Activated T-cell treated with anti-CD3 and anti-CD28 coated beads for 4 hours (primary cell): Measurements from ENCODE around the gene C16orf92.

Source experiments
- DNase-seq: peaks from one replicate; pipeline ENCODE4 v3.0.0-alpha.2; 2020

Gene C16orf92

DNA sequence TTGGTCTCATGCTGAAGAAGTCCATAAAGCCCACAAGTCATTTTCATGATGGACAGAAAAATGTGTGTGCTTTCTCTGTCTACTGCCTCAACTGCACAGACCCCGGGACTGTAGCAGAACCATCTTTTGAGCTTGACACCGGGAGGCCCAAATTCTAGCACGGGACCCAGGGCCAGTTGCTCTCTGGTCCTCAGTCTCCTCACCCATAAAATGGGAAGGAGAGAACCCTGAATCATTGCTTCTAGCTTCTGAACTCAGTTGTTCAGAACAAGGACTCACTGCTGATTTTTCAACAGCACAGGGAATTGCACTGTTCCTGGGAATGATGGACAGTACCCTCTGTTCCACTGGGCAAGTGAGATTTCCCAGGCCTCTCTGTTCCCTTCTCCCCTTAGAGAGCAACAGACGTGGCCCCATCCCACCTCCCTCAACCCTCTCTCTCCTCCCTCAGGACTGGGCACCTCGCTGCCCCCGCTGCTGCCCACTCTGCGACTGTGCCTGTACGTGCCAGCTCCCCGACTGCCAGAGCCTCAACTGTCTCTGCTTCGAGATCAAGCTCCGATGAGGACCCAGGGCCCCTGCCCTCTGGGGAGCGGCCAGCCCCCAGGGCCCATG, 40.4 kb downstream of the C16orf92 start:
- no peak for DNase-seq

DNA sequence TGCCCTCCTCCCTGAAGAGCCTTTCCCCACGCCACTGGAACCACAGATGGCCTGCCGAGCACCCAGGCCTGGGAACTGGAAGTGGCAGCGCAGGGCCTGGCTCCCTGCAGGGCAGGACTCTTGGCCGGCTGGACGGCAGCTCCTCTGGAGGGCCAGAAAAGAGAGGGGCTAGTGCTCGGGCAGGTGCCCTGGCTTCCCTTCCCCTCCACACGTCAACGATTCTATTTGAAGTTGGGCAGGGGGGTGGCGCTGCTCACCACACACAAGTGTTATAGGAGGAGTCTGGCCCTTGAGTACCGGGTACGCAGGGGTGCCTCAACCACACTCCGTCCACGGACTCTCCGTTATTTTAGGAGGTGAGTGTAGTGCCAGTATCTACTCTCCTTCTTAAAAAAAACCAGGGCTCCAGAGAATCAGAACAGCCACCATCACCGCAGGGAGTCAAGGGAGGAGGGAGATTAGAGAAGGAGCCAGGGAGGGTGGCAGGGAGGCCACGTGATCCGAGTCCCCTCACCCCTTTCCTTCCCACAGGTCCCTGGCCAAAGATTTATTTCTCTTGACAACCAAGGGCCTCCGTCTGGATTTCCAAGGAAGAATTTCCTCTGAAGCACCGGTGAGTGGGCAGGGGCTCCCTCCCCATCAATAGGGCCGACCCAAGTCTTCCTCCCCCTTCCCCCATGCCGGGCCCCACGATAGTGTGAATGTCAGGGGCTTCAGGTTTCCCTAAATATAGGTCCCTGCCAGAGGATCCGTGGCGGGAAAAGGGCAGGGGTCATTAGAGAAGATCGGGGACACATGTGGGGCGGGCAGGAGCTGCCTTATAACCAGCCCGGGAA, 41.1 kb downstream of the C16orf92 start:
- peak; percentile 62 for DNase-seq

DNA sequence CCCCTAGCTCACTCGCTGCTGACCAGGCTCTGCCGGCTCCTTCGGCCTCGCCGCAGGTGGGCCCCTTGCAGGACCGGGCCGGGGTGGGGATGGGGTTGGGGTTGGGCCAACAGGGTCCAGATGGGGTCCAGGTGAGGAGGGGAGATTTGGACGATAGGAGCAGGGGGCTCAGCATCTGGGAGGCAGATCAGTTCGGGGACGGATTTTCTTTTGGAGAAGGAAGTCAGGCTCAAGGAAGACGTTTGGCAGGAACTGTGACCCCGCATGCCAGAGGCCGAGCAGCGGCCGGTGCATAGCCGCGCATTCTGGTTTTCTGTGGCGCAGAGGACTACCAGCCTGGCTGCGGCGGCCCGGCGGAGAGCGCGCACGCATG, 41.7 kb downstream of the C16orf92 start:
- DNase-seq: no peak

DNA sequence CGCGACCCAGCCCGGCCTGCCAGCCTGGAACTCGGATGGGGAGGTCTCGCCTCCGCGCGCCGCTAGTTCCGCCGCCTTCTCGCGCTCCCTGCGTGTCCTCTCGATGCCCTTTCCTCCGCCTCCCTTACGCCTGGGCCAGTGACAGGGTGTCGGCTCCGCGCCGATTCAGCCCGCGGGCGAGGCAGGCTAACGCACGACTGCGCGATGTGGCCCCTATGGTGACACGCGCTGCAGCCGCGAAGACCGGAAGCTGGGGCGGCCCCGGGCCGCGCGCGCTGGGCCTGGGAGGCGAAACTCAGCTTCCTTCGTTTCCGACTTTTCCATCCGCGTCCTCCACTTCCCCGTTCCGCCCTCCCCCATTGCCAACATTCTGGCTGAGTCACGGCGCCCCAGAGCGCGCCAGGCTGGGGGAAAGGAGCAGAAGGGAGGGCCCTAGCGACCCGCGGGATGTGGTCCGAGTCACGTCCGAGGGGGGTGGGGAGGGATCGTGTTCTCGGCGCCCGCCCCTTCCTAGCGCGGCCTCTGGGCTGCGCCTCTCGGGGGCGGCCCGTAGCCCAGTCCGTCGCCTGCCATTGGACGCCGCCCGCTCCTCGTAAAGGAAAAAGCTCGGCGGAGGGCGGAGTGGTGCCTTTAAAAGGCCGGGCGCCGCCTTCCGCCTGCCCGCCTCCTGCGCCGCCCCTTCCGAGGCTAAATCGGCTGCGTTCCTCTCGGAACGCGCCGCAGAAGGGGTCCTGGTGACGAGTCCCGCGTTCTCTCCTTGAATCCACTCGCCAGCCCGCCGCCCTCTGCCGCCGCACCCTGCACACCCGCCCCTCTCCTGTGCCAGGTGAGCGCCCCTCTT, 42.3 kb downstream of the C16orf92 start, which contains the start of gene ALDOA:
TSS of gene ALDOA (plus strand) at position 659 of the 841 bp plus-strand sequence. CDS start 1,138 bp downstream, outside the sequence.
- peak; percentile 91 for DNase-seq

DNA sequence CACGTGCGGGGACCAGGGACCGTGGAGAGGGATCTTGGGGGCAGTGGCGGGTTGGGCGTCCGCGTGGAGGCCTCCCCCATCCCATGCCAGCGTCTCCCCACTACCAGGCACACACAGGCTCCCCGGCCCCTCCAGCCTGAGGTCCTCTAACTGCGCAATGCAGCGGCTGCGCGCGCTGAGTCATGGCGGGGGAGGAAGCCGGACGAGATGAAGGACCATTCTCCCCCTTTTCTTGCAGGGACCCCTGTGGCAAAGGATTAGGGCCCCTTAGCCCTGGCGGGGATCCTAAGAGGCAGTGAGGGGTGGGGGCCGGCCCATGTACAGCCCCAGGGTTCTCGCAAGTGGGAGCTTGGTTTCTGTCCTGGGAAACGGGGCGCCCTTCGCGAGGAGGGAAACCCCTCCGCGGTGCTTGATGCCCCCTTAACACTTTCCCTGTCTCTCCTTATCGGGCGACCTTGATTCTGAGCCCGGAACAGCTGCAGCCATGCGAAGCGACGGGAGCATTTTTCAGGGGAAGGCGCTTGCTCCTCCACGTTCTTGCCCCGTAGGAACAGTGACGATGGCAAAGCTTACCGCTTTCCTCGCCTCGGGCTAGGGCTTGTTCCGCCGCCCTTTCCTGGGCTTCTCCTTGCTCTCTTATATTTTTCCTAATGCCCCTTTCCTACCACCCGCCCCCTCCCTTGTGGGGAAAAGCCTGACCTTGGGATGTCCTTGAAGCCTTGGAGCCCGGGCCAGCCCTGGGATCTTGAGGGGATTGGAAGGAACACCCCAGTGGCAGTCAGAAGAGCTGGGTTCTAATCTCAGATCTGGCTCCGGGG, 43.2 kb downstream of the C16orf92 start:
- no peak for DNase-seq

DNA sequence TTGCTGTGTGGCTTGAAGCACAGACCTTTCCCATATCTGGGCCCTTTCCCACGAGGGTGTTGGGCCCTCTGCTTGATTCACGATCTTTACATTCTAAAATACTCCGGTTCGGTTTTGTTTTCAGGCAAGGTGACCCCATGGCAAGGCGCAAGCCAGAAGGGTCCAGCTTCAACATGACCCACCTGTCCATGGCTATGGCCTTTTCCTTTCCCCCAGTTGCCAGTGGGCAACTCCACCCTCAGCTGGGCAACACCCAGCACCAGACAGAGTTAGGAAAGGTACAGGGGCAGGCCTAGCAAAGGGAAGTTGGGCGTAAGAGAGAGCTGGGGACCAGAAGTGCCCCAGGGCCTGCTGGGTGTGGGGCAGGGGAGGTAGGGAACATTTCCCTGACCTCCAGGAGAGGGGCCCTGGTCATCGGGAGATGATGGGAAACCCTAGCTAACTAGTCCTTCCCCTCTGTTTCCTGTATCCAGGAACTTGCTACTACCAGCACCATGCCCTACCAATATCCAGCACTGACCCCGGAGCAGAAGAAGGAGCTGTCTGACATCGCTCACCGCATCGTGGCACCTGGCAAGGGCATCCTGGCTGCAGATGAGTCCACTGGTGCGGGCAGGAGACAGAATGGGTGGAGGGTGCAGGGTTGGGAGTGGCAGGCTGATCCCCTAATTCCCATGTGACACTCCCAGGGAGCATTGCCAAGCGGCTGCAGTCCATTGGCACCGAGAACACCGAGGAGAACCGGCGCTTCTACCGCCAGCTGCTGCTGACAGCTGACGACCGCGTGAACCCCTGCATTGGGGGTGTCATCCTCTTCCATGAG, 44.0 kb downstream of the C16orf92 start:
- DNase-seq: no peak

DNA sequence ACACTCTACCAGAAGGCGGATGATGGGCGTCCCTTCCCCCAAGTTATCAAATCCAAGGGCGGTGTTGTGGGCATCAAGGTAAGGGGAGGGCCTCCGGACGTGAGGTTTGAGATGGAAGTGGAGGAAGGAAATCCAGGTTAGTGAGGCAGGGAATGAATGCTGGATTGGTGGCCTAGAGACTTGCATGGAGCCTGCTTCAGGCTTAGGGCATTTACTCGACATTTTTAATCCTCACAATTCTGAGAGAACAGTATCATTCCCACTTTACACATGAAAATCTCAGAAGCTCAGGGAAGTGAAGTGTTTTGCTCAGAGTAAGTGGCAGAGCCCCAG, 44.6 kb downstream of the C16orf92 start:
- DNase-seq: no peak

DNA sequence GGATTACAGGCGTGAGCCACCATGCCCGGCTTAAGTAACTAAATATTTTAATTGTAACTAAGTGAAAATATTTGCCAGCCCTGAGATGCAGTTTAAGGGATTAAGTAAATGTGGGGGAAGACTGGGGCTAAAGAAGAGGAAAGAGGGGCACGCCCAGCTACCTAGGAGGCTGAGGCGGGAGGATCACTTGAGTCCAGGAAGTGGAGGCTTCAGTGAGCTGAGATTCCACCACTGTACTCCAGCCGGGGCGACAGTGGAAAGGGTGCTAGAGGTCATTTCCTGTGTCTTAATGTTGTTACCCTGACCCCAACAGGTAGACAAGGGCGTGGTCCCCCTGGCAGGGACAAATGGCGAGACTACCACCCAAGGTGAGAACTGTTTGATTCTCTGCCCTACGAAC, 45.3 kb downstream of the C16orf92 start:
- DNase-seq: no peak

DNA sequence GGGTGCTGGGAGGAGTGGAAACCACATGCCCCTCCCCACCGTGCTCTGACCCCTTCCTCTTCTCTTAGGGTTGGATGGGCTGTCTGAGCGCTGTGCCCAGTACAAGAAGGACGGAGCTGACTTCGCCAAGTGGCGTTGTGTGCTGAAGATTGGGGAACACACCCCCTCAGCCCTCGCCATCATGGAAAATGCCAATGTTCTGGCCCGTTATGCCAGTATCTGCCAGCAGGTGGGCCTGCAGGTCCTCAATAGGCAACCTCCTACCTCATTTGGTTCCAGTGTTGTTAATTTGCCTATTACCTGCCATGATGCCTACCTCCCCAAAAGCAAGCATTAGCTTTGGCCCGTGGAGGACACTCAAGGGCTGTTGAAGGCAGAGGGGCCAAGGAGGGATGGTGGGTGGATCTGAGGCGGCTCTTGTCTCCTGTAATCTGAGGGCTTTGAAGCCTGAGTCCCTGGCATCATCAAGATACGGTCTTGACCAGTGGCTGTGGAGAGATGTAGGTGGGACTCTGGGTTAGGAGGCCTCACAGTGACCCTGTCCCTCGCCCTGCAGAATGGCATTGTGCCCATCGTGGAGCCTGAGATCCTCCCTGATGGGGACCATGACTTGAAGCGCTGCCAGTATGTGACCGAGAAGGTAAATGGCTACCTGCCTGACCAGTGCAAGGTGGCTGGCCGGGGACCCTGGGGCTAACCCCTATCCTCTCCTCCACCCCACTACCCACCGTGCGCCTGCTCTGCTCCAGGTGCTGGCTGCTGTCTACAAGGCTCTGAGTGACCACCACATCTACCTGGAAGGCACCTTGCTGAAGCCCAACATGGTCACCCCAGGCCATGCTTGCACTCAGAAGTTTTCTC, 46.0 kb downstream of the C16orf92 start:
- DNase-seq: peak; percentile 50

DNA sequence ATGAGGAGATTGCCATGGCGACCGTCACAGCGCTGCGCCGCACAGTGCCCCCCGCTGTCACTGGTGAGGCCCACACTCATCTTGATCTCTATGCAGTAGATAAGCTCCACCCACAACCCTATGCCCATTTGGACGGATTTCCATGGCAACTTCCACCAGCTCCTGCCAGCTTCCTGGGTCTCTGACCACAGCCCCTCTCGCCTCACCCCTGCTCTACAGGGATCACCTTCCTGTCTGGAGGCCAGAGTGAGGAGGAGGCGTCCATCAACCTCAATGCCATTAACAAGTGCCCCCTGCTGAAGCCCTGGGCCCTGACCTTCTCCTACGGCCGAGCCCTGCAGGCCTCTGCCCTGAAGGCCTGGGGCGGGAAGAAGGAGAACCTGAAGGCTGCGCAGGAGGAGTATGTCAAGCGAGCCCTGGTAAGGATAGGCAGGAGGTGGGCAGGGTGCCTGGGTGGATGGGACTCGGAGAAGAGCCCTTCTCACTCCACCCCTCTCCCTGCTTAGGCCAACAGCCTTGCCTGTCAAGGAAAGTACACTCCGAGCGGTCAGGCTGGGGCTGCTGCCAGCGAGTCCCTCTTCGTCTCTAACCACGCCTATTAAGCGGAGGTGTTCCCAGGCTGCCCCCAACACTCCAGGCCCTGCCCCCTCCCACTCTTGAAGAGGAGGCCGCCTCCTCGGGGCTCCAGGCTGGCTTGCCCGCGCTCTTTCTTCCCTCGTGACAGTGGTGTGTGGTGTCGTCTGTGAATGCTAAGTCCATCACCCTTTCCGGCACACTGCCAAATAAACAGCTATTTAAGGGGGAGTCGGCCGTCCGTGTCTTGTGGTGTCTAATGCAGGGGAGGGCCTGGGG, 46.8 kb downstream of the C16orf92 start:
- no peak for DNase-seq

DNA sequence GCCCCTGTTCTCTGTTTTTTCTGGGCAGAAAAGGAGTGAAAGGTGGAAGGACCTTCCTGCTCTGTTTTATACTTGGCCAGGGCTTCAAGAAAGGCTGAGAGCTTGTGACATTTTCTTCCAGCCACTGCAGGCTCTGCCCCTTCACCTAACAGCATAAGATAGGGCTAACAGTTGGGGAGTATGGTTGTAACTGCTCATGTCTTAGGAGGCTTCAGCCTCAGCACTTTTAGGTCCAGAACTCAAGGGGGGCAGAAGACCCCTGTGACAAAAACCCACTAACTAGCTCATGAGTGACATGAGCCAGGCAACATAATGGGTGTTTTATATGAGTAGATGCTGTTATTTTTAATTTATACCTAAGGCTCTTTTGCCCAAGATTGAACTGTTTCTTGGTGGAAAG, 47.5 kb downstream of the C16orf92 start:
- DNase-seq: no peak
